NCI-H69 (cell line): Measurements from ENCODE around the gene STMN3.
"Not testable (repeated sequence)": the region's sequence is repeated elsewhere in the genome, so short reads cannot be mapped to it uniquely, and the experiment has no call there.

ENCODE experiments used
- DNase-seq: peaks from one replicate; lab custom pipeline; 2025; lab: John Stamatoyannopoulos, UW

STMN3 gene

GRCh38 chr20:63635431-63636141 is 17.6 kb downstream of the STMN3 start:
- no peak for DNase-seq

GRCh38 chr20:63633732-63634131 is 19.5 kb downstream of the STMN3 start:
- DNase-seq, result no peak

- DNase-seq, result not testable (repeated sequence)
Measured at GRCh38 chr20:63631426-63631825, 21.8 kb downstream of the STMN3 start.

- DNase-seq, result not testable (repeated sequence)
Measured at GRCh38 chr20:63630956-63631355, 22.3 kb downstream of the STMN3 start.

GRCh38 chr20:63628246-63628975 is 24.8 kb downstream of the STMN3 start:
- peak; percentile 75 for DNase-seq

- no peak for DNase-seq
Measured at GRCh38 chr20:63627751-63628245, 25.4 kb downstream of the STMN3 start.

- DNase-seq, result peak; percentile 94
Measured at GRCh38 chr20:63627129-63627750, 26.0 kb downstream of the STMN3 start.

GRCh38 chr20:63626424-63627128 is 26.6 kb downstream of the STMN3 start, which contains the start of gene GMEB2:
TSS of gene GMEB2 (minus strand) at chr20:63627101. CDS start at chr20:63619397, 7,704 bp downstream.
- peak; percentile 87 for DNase-seq

- no peak for DNase-seq
Measured at GRCh38 chr20:63625771-63626423, 27.3 kb downstream of the STMN3 start.

- DNase-seq, result peak; percentile 34
Measured at GRCh38 chr20:63624486-63624885, 28.7 kb downstream of the STMN3 start.

- DNase-seq, result no peak
Measured at GRCh38 chr20:63622732-63623131, 30.5 kb downstream of the STMN3 start.

GRCh38 chr20:63622096-63622495 is 31.1 kb downstream of the STMN3 start:
- DNase-seq, result no peak

GRCh38 chr20:63620991-63621390 is 32.2 kb downstream of the STMN3 start:
- DNase-seq, result no peak

- no peak for DNase-seq
Measured at GRCh38 chr20:63619505-63619904, 33.7 kb downstream of the STMN3 start.

- DNase-seq, result no peak
Measured at GRCh38 chr20:63619086-63619485, 34.1 kb downstream of the STMN3 start.

- DNase-seq, result no peak
Measured at GRCh38 chr20:63618291-63618980, 34.8 kb downstream of the STMN3 start.

- no peak for DNase-seq
Measured at GRCh38 chr20:63617876-63618265, 35.4 kb downstream of the STMN3 start.

- DNase-seq, result no peak
Measured at GRCh38 chr20:63617092-63617875, 35.9 kb downstream of the STMN3 start.

- DNase-seq, result not testable (repeated sequence)
Measured at GRCh38 chr20:63613863-63614594, 39.2 kb downstream of the STMN3 start.
